Measurements from ENCODE around the gene ZNF182. TPM values are rescaled to one million over a fixed set of nuclear protein-coding genes. Genes with fewer than 3 reads are reported as not detected.

ZNF182 gene
- total RNA-seq, 1 experiment from 2014 or later, result 6.2 TPM

GRCh38 chrX:48002319-48002718 lies 1.5 kb downstream of the ZNF182 start:
- peak overlapping the region; percentile 44; the same call in 1 of the 2 replicates for H3K4me3 Mint-ChIP-seq
- ChIA-PET POLR2A (no interaction called here), CTCF (no interaction called here)
- TF ChIP-seq ZNF512 (CRISPR knock-in tag; IDR thresholded peaks at IDR 0.05; ENCODE audit: borderline replicate concordance) (no peak), TP53 (CRISPR knock-in tag; IDR thresholded peaks at IDR 0.05) (no peak), CBFB (CRISPR knock-in tag; IDR thresholded peaks at IDR 0.05; ENCODE audit: low read depth) (no peak), HMGA2 (CRISPR knock-in tag; IDR thresholded peaks at IDR 0.05) (no peak), ZNF138 (CRISPR knock-in tag; conservative IDR thresholded peaks at IDR 0.05) (no peak)
- 0 out of 2 replicates have a peak, but pooled peaks cover 6% of the 10 kb centered on the region for H3K4me1 Mint-ChIP-seq
- peaks cover 5% of the 10 kb centered on the region for H3K27me3 Mint-ChIP-seq (ENCODE audit: low read depth)
- H3K27ac Mint-ChIP-seq, result peak overlapping the region; percentile 19; the same call in 1 of the 2 replicates
- ATAC-seq, result no peak
- peaks cover 8% of the 10 kb centered on the region for H3K36me3 Mint-ChIP-seq
- DNase-seq (ENCODE audit: low spot score), result no peak
- H3K9me3 Mint-ChIP-seq, result no peaks in the 10 kb centered on the region

GRCh38 chrX:48001260-48001659 lies 2.5 kb downstream of the ZNF182 start:
- CTCF ChIA-PET, result no interaction called here
- Mint-ChIP-seq H3K9me3 (no peaks in the 10 kb centered on the region), H3K27ac (no peak overlapping the region), H3K36me3 (peaks cover 8% of the 10 kb centered on the region), H3K27me3 (ENCODE audit: low read depth) (peaks cover 4% of the 10 kb centered on the region), H3K4me3 (no peak overlapping the region), H3K4me1 (0 out of 2 replicates have a peak, but pooled peaks cover 6% of the 10 kb centered on the region)
- POLR2A ChIA-PET, result no interaction called here
- ATAC-seq (no peak), DNase-seq (ENCODE audit: low spot score) (no peak)
- no peak for TF ChIP-seq SMAD4 (CRISPR knock-in tag; IDR thresholded peaks at IDR 0.05)
- TF ChIP-seq NFATC4 (CRISPR knock-in tag; IDR thresholded peaks at IDR 0.05), result no peak
- TF ChIP-seq CBFB (CRISPR knock-in tag; IDR thresholded peaks at IDR 0.05; ENCODE audit: low read depth), result no peak
- no peak for TF ChIP-seq ZNF423 (CRISPR knock-in tag; IDR thresholded peaks at IDR 0.05)
- TF ChIP-seq EMX1 (CRISPR knock-in tag; IDR thresholded peaks at IDR 0.05), result no peak
- TF ChIP-seq HMGA2 (CRISPR knock-in tag; IDR thresholded peaks at IDR 0.05), result no peak
- no peak for TF ChIP-seq FOXK1 (CRISPR knock-in tag; IDR thresholded peaks at IDR 0.05)
- TF ChIP-seq JUN (CRISPR knock-in tag; IDR thresholded peaks at IDR 0.05), result no peak
- TF ChIP-seq MYBL2 (CRISPR knock-in tag; IDR thresholded peaks at IDR 0.05), result no peak
- no peak for TF ChIP-seq ZSCAN18 (CRISPR knock-in tag; IDR thresholded peaks at IDR 0.05)
- TF ChIP-seq ZNF138 (CRISPR knock-in tag; conservative IDR thresholded peaks at IDR 0.05), result no peak
- TF ChIP-seq IRF1 (CRISPR knock-in tag; IDR thresholded peaks at IDR 0.05), result no peak
- TF ChIP-seq GABPB1 (CRISPR knock-in tag; IDR thresholded peaks at IDR 0.05), result no peak
- no peak for TF ChIP-seq TP53 (CRISPR knock-in tag; IDR thresholded peaks at IDR 0.05)
- TF ChIP-seq USF2 (CRISPR knock-in tag; IDR thresholded peaks at IDR 0.05), result no peak
- no peak for TF ChIP-seq ETV6 (CRISPR knock-in tag; IDR thresholded peaks at IDR 0.05)
- no peak for TF ChIP-seq GTF2I (CRISPR knock-in tag; conservative IDR thresholded peaks at IDR 0.05)
- no peak for TF ChIP-seq ZNF532 (CRISPR knock-in tag; IDR thresholded peaks at IDR 0.05; ENCODE audit: borderline replicate concordance)
- no peak for TF ChIP-seq TEAD1 (CRISPR knock-in tag; IDR thresholded peaks at IDR 0.05)
- TF ChIP-seq PRRX2 (CRISPR knock-in tag; IDR thresholded peaks at IDR 0.05), result no peak
